ENCODE measurements around the gene INAFM2.

DNA sequence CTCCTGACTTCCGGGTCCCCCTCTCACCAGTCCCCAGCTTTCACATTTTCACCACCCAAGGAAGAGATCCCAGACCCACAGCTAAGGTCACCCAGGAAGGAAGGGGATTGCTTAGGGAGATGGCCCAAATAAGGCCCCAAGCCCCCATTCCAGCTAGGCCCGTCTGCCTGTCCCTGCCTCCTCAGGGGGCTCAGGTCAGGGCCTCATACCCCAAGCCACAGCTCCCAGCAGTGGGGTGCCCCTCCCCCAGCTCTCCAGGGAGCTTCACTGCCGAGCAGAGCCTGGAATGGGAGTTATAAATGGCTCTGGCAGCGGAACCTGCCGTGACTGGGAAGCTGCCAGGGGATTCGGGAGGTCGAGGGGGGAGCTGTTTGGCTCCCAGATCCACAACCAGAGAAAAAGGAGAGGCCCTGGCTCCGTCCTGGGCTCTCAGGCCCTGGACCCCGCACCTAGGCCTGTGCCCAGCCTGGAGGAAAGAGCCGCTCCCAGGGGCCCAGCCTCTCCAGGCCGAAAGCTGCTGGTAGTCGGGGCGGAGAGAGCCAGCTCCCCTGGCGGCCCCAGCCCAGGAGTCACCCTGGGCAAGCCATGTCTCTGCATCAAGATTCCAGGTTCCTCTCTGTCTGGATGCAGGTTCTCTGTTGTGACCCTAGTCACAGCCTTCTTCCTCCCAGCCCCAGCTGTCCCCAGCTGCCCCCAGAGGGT, 16.7 kb downstream of the INAFM2 start:
- TF ChIP-seq, protein P1, sequence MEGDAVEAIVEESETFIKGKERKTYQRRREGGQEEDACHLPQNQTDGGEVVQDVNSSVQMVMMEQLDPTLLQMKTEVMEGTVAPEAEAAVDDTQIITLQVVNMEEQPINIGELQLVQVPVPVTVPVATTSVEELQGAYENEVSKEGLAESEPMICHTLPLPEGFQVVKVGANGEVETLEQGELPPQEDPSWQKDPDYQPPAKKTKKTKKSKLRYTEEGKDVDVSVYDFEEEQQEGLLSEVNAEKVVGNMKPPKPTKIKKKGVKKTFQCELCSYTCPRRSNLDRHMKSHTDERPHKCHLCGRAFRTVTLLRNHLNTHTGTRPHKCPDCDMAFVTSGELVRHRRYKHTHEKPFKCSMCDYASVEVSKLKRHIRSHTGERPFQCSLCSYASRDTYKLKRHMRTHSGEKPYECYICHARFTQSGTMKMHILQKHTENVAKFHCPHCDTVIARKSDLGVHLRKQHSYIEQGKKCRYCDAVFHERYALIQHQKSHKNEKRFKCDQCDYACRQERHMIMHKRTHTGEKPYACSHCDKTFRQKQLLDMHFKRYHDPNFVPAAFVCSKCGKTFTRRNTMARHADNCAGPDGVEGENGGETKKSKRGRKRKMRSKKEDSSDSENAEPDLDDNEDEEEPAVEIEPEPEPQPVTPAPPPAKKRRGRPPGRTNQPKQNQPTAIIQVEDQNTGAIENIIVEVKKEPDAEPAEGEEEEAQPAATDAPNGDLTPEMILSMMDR (IDR thresholded peaks at IDR 0.05): peak in 1 of 3 experiments; percentile 14
- TF ChIP-seq POLR2A (IDR thresholded peaks at IDR 0.05; ENCODE audit: low read depth): no peak

Data from esophagus muscularis mucosa (tissue), 3 donors.